GM12872 (cell line): ENCODE data around the gene GPRC5A.

ENCODE experiments used
- CTCF ChIP-seq: IDR thresholded peaks from 3 replicates; pipeline ENCODE4 v1.5.1; 2011; ENCODE audit warnings: low read depth, mild to moderate bottlenecking, low read length, moderate library complexity; ENCODE audit not compliant: insufficient read depth

The GPRC5A gene

GRCh38 chr12:12908711-12909110, 17.3 kb downstream of the GPRC5A start:
- no peak for TF ChIP-seq CTCF

GRCh38 chr12:12909228-12909994, 18.0 kb downstream of the GPRC5A start:
- TF ChIP-seq CTCF: no peak

GRCh38 chr12:12909995-12910420, 18.6 kb downstream of the GPRC5A start:
- TF ChIP-seq CTCF: no peak

- no peak for TF ChIP-seq CTCF
These were observed 21.3 kb downstream of the GPRC5A start for GRCh38 chr12:12912711-12913110.

- TF ChIP-seq CTCF: no peak
These were observed 24.3 kb downstream of the GPRC5A start for GRCh38 chr12:12915656-12916055.

- peak; percentile 99 for TF ChIP-seq CTCF
These were observed 25.0 kb downstream of the GPRC5A start for GRCh38 chr12:12916135-12916944.

- no peak for TF ChIP-seq CTCF
These were observed 26.2 kb downstream of the GPRC5A start for GRCh38 chr12:12917517-12917916.
